SU-DHL-6 (cell line): ENCODE results near the gene GCNT1.

Experiments
- H2AFZ ChIP-seq: fragments of 200-600 bp; sonication (generic); 2 replicates; pipeline ENCODE4 v1.6.1; 2014; ENCODE audit warnings: low read depth, mild to moderate bottlenecking, moderate library complexity, mixed read lengths, antibody characterized with exemption, low read length; ENCODE audit not compliant: severe bottlenecking
- H3F3A ChIP-seq: fragments of 200-600 bp; shearing (Covaris generic); 2 replicates; pipeline ENCODE4 v1.6.0; 2016; ENCODE audit warnings: antibody characterized with exemption, mild to moderate bottlenecking; ENCODE audit not compliant: insufficient read depth
- H3K27ac ChIP-seq: fragments of 200-600 bp; sonication (generic); 2 replicates; pipeline ENCODE4 v1.5.1; 2016; ENCODE audit warnings: low read depth, mild to moderate bottlenecking, low read length, moderate library complexity, mixed read lengths
- H3K27me3 ChIP-seq: fragments of 200-600 bp; sonication (generic), shearing (Covaris generic); 2 replicates; pipeline ENCODE4 v1.6.0; 2014; ENCODE audit warnings: mild to moderate bottlenecking, low read length
- H3K36me3 ChIP-seq: fragments of 200-600 bp; sonication (generic); 2 replicates; pipeline ENCODE4 v1.6.1; 2014; ENCODE audit warnings: mild to moderate bottlenecking, low read length, mixed read lengths
- H3K4me2 ChIP-seq: fragments of 300-600, 200-600 bp; shearing (Covaris generic), sonication (generic); 2 replicates; pipeline ENCODE4 v1.6.0; 2014; ENCODE audit warnings: low read length, low read depth, mild to moderate bottlenecking; ENCODE audit not compliant: poor library complexity, severe bottlenecking
- H3K4me3 ChIP-seq: fragments of 200-600 bp; sonication (generic); 2 replicates; pipeline ENCODE4 v1.5.1; 2014; ENCODE audit warnings: antibody characterized with exemption, low read length, mild to moderate bottlenecking, mixed read lengths; ENCODE audit not compliant: insufficient read depth, poor library complexity, severe bottlenecking
- H3K79me2 ChIP-seq: fragments of 200-600 bp; sonication (generic); 2 replicates; pipeline ENCODE4 v1.6.1; 2014; ENCODE audit warnings: mild to moderate bottlenecking, low read length, moderate library complexity; ENCODE audit not compliant: insufficient read depth
- H3K9ac ChIP-seq: fragments of 200-600 bp; sonication (generic); 2 replicates; pipeline ENCODE4 v1.7.0; 2014; ENCODE audit warnings: mild to moderate bottlenecking, low read length
- H3K9me2 ChIP-seq: fragments of 200-600 bp; sonication (generic); replicated peaks from 2 replicates; pipeline ENCODE4 v1.6.1; 2014; ENCODE audit warnings: low read length; ENCODE audit not compliant: insufficient read depth
- H3K9me3 ChIP-seq: fragments of 200-600 bp; sonication (generic); 2 replicates; pipeline ENCODE4 v1.6.1; 2014; ENCODE audit warnings: low read length, mixed read lengths; ENCODE audit not compliant: insufficient read depth
- H4K20me1 ChIP-seq: fragments of 200-600 bp; sonication (generic); 2 replicates; pipeline ENCODE4 v1.6.1; 2014; ENCODE audit warnings: low read depth, mild to moderate bottlenecking, antibody characterized with exemption, low read length, moderate library complexity, mixed read lengths
- CTCF ChIP-seq: fragments of 200-600 bp; sonication (generic); IDR thresholded peaks from one replicate; pipeline ENCODE4 v1.5.1; 2017; ENCODE audit warnings: antibody characterized with exemption, mild to moderate bottlenecking, low read length, moderate library complexity; ENCODE audit not compliant: insufficient read depth, poor library complexity, severe bottlenecking
- EZH2phosphoT487 ChIP-seq: fragments of 200-600 bp; sonication (generic), shearing (Covaris generic); conservative IDR thresholded peaks from 2 replicates; pipeline ENCODE4 v1.6.1; 2018; ENCODE audit warnings: mild to moderate bottlenecking, antibody characterized with exemption, low read length, moderate library complexity, mixed read lengths

The GCNT1 gene

GRCh38 chr9:76525196-76525595 is 66.2 kb downstream of the GCNT1 start:
- TF ChIP-seq CTCF: no peak
- TF ChIP-seq EZH2phosphoT487: no peak
- no peaks in the 10 kb centered on the region for H4K20me1 ChIP-seq
- no peaks in the 10 kb centered on the region for H3K9me3 ChIP-seq
- no peaks in the 10 kb centered on the region for H3K27me3 ChIP-seq
- H3K4me2 ChIP-seq: no peak overlapping the region
- H3K79me2 ChIP-seq: no peaks in the 10 kb centered on the region
- no peak overlapping the region for H3K9ac ChIP-seq
- no peak overlapping the region for H3K27ac ChIP-seq
- no peaks in the 10 kb centered on the region for H3K36me3 ChIP-seq
- H3K9me2 ChIP-seq: no peaks in the 10 kb centered on the region
- H3F3A ChIP-seq: no peaks in the 10 kb centered on the region
- H3K4me3 ChIP-seq: no peak overlapping the region
- no peak overlapping the region for H2AFZ ChIP-seq

- Histone ChIP-seq H3K9me2 (no peaks in the 10 kb centered on the region), H3F3A (no peaks in the 10 kb centered on the region)
Measured at GRCh38 chr9:76526026-76526425, 67.0 kb downstream of the GCNT1 start.

GRCh38 chr9:76528056-76528455 is 69.1 kb downstream of the GCNT1 start:
- Histone ChIP-seq H3K36me3 (no peaks in the 10 kb centered on the region), H3K9me3 (no peaks in the 10 kb centered on the region), H3K4me2 (no peak overlapping the region), H2AFZ (no peak overlapping the region), H3K27me3 (no peaks in the 10 kb centered on the region), H3K9me2 (no peaks in the 10 kb centered on the region), H3K79me2 (no peaks in the 10 kb centered on the region), H3K9ac (no peak overlapping the region), H3K27ac (no peak overlapping the region), H3K4me3 (no peak overlapping the region), H4K20me1 (no peaks in the 10 kb centered on the region), H3F3A (no peaks in the 10 kb centered on the region)
- TF ChIP-seq CTCF (no peak), EZH2phosphoT487 (no peak)

More at GRCh38 chr9:76526026-76526425, 67.0 kb downstream of the GCNT1 start:
- Histone ChIP-seq H3K9ac (no peak overlapping the region), H4K20me1 (no peaks in the 10 kb centered on the region), H3K79me2 (no peaks in the 10 kb centered on the region), H3K27ac (no peak overlapping the region), H3K4me3 (no peak overlapping the region), H3K9me3 (no peaks in the 10 kb centered on the region), H3K36me3 (no peaks in the 10 kb centered on the region), H3K27me3 (no peaks in the 10 kb centered on the region), H2AFZ (no peak overlapping the region), H3K4me2 (no peak overlapping the region)
- TF ChIP-seq EZH2phosphoT487 (no peak), CTCF (no peak)
